SU-DHL-6 (cell line): Measurements from ENCODE around the gene PRRX1.

Experiments
- EZH2phosphoT487 ChIP-seq: fragments of 200-600 bp; sonication (generic), shearing (Covaris generic); conservative IDR thresholded peaks from 2 replicates; pipeline ENCODE4 v1.6.1; 2018; ENCODE audit warnings: mild to moderate bottlenecking, antibody characterized with exemption, low read length, moderate library complexity, mixed read lengths
- TF ChIP-seq, protein P1 (sequence below): fragments of 200-600 bp; sonication (generic); IDR thresholded peaks from one replicate; pipeline ENCODE4 v1.5.1; 2017; ENCODE audit warnings: antibody characterized with exemption, mild to moderate bottlenecking, low read length, moderate library complexity; ENCODE audit not compliant: insufficient read depth, poor library complexity, severe bottlenecking

DNA sequence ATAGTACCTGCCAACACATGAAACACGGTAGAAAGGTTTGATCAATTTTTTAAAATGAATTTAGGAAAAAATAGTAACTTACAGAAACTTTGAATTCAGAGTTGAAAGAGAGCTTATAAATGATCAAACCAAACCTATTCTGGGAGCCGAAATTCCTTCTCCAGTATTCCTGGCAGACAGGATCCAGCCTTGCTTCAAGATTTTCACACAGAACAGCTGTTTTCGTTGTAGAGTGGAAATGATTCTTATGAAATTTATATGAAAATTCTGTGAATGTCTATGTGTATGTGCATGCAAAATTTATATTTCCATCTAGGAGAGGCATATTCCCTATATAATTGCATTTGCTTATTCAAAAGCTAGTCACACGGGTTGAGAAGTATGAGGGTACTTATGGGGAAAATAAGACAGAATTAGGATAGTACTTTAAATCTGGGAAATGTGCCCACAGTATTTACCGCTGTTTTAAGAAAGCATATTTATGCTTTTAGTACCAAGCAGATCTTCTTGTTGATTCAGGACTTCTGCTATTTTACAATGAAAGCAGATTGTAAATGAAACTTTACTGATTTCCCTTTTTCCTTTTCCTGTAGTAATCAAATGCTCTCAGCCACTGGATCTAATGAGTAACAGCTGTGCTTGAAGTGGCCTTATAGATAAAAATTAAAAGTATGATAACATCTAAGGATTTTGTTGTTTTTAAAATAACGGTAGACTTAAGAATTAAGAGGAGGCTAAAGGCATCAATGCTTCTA lies 30.4 kb downstream of the PRRX1 start:
- TF ChIP-seq, protein P1, sequence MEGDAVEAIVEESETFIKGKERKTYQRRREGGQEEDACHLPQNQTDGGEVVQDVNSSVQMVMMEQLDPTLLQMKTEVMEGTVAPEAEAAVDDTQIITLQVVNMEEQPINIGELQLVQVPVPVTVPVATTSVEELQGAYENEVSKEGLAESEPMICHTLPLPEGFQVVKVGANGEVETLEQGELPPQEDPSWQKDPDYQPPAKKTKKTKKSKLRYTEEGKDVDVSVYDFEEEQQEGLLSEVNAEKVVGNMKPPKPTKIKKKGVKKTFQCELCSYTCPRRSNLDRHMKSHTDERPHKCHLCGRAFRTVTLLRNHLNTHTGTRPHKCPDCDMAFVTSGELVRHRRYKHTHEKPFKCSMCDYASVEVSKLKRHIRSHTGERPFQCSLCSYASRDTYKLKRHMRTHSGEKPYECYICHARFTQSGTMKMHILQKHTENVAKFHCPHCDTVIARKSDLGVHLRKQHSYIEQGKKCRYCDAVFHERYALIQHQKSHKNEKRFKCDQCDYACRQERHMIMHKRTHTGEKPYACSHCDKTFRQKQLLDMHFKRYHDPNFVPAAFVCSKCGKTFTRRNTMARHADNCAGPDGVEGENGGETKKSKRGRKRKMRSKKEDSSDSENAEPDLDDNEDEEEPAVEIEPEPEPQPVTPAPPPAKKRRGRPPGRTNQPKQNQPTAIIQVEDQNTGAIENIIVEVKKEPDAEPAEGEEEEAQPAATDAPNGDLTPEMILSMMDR, result no peak
- TF ChIP-seq EZH2phosphoT487, result no peak
